H1 (cell line): ENCODE data around the gene CSNK1A1. TPM values are rescaled to one million over a fixed set of nuclear protein-coding genes. Genes with fewer than 3 reads are reported as not detected.

ENCODE experiments used
- CTCF ChIA-PET: fragments of 300-600 bp; sonication (Branson Sonifier 250); formaldehyde crosslinking; loops from one replicate; lab custom pipeline; 2021; ENCODE audit not compliant: partially characterized antibody; lab: Charles Lee
- POLR2A ChIA-PET: fragments of 300-600 bp; sonication (Branson Sonifier 250); formaldehyde crosslinking; loops from one replicate; lab custom pipeline; 2021; ENCODE audit warnings: inconsistent platforms; ENCODE audit not compliant: partially characterized antibody; lab: Charles Lee
- DNase-seq, 2 experiments: peaks; one replicate each; pipeline versions ENCODE4 v3.0.0 to v3.0.0-alpha.2; 2010 to 2022; ENCODE audit warnings: low spot score in 2 of 2, low read depth in 1 of 2, mixed read lengths in 1 of 2
- FAIRE-seq: peaks from 2 replicates; lab custom pipeline; 2011; peaks lifted over from hg19 to GRCh38; lab: Jason Lieb, UNC
- H2AFZ ChIP-seq: 2 replicates; pipeline ENCODE4 v1.8.1; 2012; ENCODE audit warnings: low read length, inconsistent platforms
- H2AK5ac ChIP-seq: 2 replicates; pipeline ENCODE4 v1.6.1; 2013; ENCODE audit warnings: low read depth, low read length
- H2BK120ac ChIP-seq: replicated peaks from 2 replicates; pipeline ENCODE3; 2013; ENCODE audit warnings: low read depth, low read length, inconsistent platforms
- H2BK12ac ChIP-seq: 2 replicates; pipeline ENCODE4 v1.6.1; 2013; ENCODE audit warnings: low read depth, low read length
- H2BK15ac ChIP-seq: 2 replicates; pipeline ENCODE4 v1.6.1; 2013; ENCODE audit warnings: low read length
- H2BK20ac ChIP-seq: 2 replicates; pipeline ENCODE4 v1.6.1; 2013; ENCODE audit warnings: low read length
- H2BK5ac ChIP-seq: 2 replicates; pipeline ENCODE4 v1.6.1; 2013; ENCODE audit warnings: low read depth, low read length
- H3K14ac ChIP-seq: 2 replicates; pipeline ENCODE4 v1.6.1; 2013; ENCODE audit warnings: inconsistent platforms; ENCODE audit not compliant: insufficient read length
- H3K18ac ChIP-seq: 2 replicates; pipeline ENCODE4 v1.6.1; 2013; ENCODE audit warnings: low read length; ENCODE audit errors: extremely low read depth
- H3K23ac ChIP-seq: 2 replicates; pipeline ENCODE4 v1.6.1; 2013; ENCODE audit warnings: inconsistent platforms; ENCODE audit not compliant: insufficient read length
- H3K23me2 ChIP-seq: 2 replicates; pipeline ENCODE4 v1.6.1; 2013; ENCODE audit warnings: low read depth, low read length
- H3K27ac ChIP-seq: 2 replicates; pipeline ENCODE4 v1.6.1; 2011; ENCODE audit warnings: low read depth, low read length, inconsistent platforms
- H3K27me3 ChIP-seq, 4 experiments: replicated peaks in 1 of 4; 1 replicate in 1 of 4; 2 replicates in 3 of 4; pipeline versions ENCODE4 v1.6.1 to v1.8.1; 2011 to 2013; ENCODE audit warnings: low read length in 3 of 4, mild to moderate bottlenecking in 3 of 4, inconsistent platforms in 2 of 4, mixed read lengths in 2 of 4, moderate library complexity in 1 of 4; ENCODE audit not compliant: control insufficient read depth in 3 of 4, insufficient read depth in 3 of 4; ENCODE audit errors: extremely low read depth in 1 of 4
- H3K36me3 ChIP-seq, 4 experiments: 2 replicates each; pipeline versions ENCODE4 v1.6.1 to v1.8.1; 2011 to 2013; ENCODE audit warnings: mild to moderate bottlenecking in 4 of 4, low read length in 3 of 4, moderate library complexity in 2 of 4, control low read depth in 1 of 4, inconsistent platforms in 1 of 4; ENCODE audit not compliant: insufficient read depth in 4 of 4, control insufficient read depth in 2 of 4
- H3K4ac ChIP-seq: replicated peaks from 2 replicates; pipeline ENCODE3; 2013; ENCODE audit warnings: low read length, low read depth, mixed read lengths, inconsistent platforms; ENCODE audit not compliant: insufficient read length
- H3K4me1 ChIP-seq, 4 experiments: replicated peaks in 1 of 4; 1 replicate in 1 of 4; 2 replicates in 3 of 4; pipeline versions ENCODE4 v1.6.1 to v1.8.1; 2011 to 2013; ENCODE audit warnings: low read length in 3 of 4, inconsistent platforms in 2 of 4, mixed read lengths in 1 of 4; ENCODE audit not compliant: insufficient read depth in 4 of 4, control insufficient read depth in 3 of 4
- H3K4me2 ChIP-seq, 2 experiments: 2 replicates each; pipeline versions ENCODE4 v1.6.1 to v1.8.1; 2011 to 2013; ENCODE audit warnings: low read depth in 2 of 2, low read length in 2 of 2, control low read depth in 1 of 2, inconsistent platforms in 1 of 2, mild to moderate bottlenecking in 1 of 2; ENCODE audit not compliant: insufficient read depth in 1 of 2
- H3K4me3 ChIP-seq, 4 experiments: fragments of 200-600, 300-600 bp in 1 of 4; sonication (generic), shearing (Covaris generic), sonication (Bioruptor Twin) in 1 of 4; 2 replicates each; pipeline versions ENCODE4 v1.5.1 to v1.8.1; 2011 to 2016; ENCODE audit warnings: low read length in 4 of 4, low read depth in 3 of 4, control low read depth in 2 of 4, inconsistent platforms in 2 of 4, mild to moderate bottlenecking in 2 of 4, mixed read lengths in 1 of 4, moderate library complexity in 1 of 4; ENCODE audit not compliant: insufficient read depth in 2 of 4; ENCODE audit errors: extremely low read depth in 1 of 4
- H3K56ac ChIP-seq: replicated peaks from 2 replicates; pipeline ENCODE3; 2013; ENCODE audit warnings: low read depth, mild to moderate bottlenecking, mixed read lengths, low read length, inconsistent platforms; ENCODE audit not compliant: insufficient read length
- H3K79me1 ChIP-seq: 2 replicates; pipeline ENCODE4 v1.6.1; 2013; ENCODE audit warnings: low read depth, low read length, control low read depth
- H3K79me2 ChIP-seq, 2 experiments: 2 replicates each; pipeline versions ENCODE4 v1.6.1 to v1.8.1; 2012 to 2013; ENCODE audit warnings: low read length in 2 of 2, mild to moderate bottlenecking in 2 of 2, inconsistent platforms in 1 of 2; ENCODE audit not compliant: insufficient read depth in 2 of 2, control insufficient read depth in 1 of 2
- H3K9ac ChIP-seq, 4 experiments: replicated peaks in 1 of 4; 1 replicate in 1 of 4; 2 replicates in 3 of 4; pipeline versions ENCODE4 v1.6.1 to v1.8.1; 2011 to 2013; ENCODE audit warnings: low read depth in 3 of 4, low read length in 3 of 4, control low read depth in 2 of 4, mild to moderate bottlenecking in 2 of 4, moderate library complexity in 2 of 4, inconsistent platforms in 1 of 4; ENCODE audit errors: extremely low read depth in 1 of 4
- H3K9me3 ChIP-seq, 2 experiments: 2 replicates each; pipeline versions ENCODE4 v1.6.1 to v1.8.1; 2012 to 2013; ENCODE audit warnings: mild to moderate bottlenecking in 2 of 2, moderate library complexity in 2 of 2, control low read depth in 1 of 2, inconsistent platforms in 1 of 2, low read depth in 1 of 2, low read length in 1 of 2, mixed read lengths in 1 of 2; ENCODE audit not compliant: insufficient read depth in 2 of 2
- H4K20me1 ChIP-seq, 2 experiments: replicated peaks in 1 of 2; 2 replicates each; pipeline versions ENCODE3 to v1.8.1; 2011 to 2013; ENCODE audit warnings: inconsistent platforms in 2 of 2, low read length in 2 of 2, mild to moderate bottlenecking in 1 of 2; ENCODE audit not compliant: insufficient read depth in 2 of 2, control insufficient read depth in 1 of 2
- H4K5ac ChIP-seq: 2 replicates; pipeline ENCODE4 v1.6.1; 2013; ENCODE audit warnings: low read length, low read depth, mixed read lengths, inconsistent platforms; ENCODE audit not compliant: insufficient read length
- H4K8ac ChIP-seq: 2 replicates; pipeline ENCODE4 v1.8.0; 2013; ENCODE audit warnings: mild to moderate bottlenecking, moderate library complexity, low read length, inconsistent platforms; ENCODE audit not compliant: insufficient read depth; ENCODE audit errors: extremely low read depth
- H4K91ac ChIP-seq: replicated peaks from 2 replicates; pipeline ENCODE3; 2013; ENCODE audit warnings: low read length, mixed read lengths, inconsistent platforms; ENCODE audit not compliant: insufficient read length
- BRCA1 ChIP-seq: IDR thresholded peaks from 2 replicates; pipeline ENCODE4 v1.6.1; 2012; ENCODE audit warnings: low read depth, low read length, improper control_type of control experiment
- CBX8 ChIP-seq: fragments of 300-800, 300-1000 bp; sonication (generic); IDR thresholded peaks from 2 replicates; pipeline ENCODE4 v1.7.1; 2016; ENCODE audit warnings: low read depth, low read length, borderline replicate concordance
- JUN ChIP-seq: IDR thresholded peaks from 2 replicates; pipeline ENCODE4 v1.6.1; 2011; ENCODE audit warnings: low read depth, mild to moderate bottlenecking, improper control_type of control experiment, low read length
- RXRA ChIP-seq: IDR thresholded peaks from 2 replicates; pipeline ENCODE4 v1.6.1; 2011; ENCODE audit warnings: low read depth, mild to moderate bottlenecking, low read length, moderate library complexity; ENCODE audit not compliant: insufficient read depth
- SP1 ChIP-seq: IDR thresholded peaks from 2 replicates; pipeline ENCODE4 v1.6.1; 2011; ENCODE audit warnings: low read depth, low read length
- whole genome bisulfite sequencing, 2 experiments: shearing (Covaris generic) in 1 of 2; methylation state at CpG; one replicate each; pipeline versions ENCODE4 v1.1.6 to v1.1.7; 2013 to 2015; ENCODE audit warnings: low lambda C conversion rate in 2 of 2, mixed read lengths in 2 of 2, inconsistent platforms in 1 of 2, low coverage in 1 of 2, missing lambda C conversion rate in 1 of 2; ENCODE audit not compliant: insufficient replicate concordance in 2 of 2, insufficient coverage in 1 of 2, insufficient read length in 1 of 2; ENCODE audit errors: extremely low coverage in 1 of 2, missing lambda C conversion rate in 1 of 2; 5-methylcytosine and 5-hydroxymethylcytosine counted together
- polyA plus RNA-seq, 7 experiments: library from polyadenylated mRNA; depleted of rRNA in 3 of 7; stranded (reverse) in 5 of 7; unstranded in 2 of 7; fragments of >200 nt in 5 of 7; fragments of 200-250 nt in 2 of 7; gene quantifications; 1 replicate in 5 of 7; 2 replicates in 1 of 7; 4 replicates in 1 of 7; pipeline versions ENCODE4 v1.2.1 to v1.2.3, GENCODE V29; 2011 to 2013; ENCODE audit warnings: missing spikeins in 2 of 7, mixed read lengths in 2 of 7
- total RNA-seq: library from RNA; stranded (reverse); fragmentation: NEBNext Ultra II Directional; extraction: Animal tissue kit (Norgen Biotek cat#: 25700); gene quantifications from 2 replicates; pipeline ENCODE4 v1.2.1, GENCODE V29; 2021

Gene CSNK1A1
- total and polyA plus RNA-seq, 2 of the 8 experiments (the other 6 are each of a cell fraction or from before 2014, with no cell fraction given) = 61.2 to 244 TPM

GRCh38 chr5:149455889-149456409 is 95.3 kb downstream of the CSNK1A1 start:
- Histone ChIP-seq H2AK5ac (no peak overlapping the region), H4K91ac (no peak overlapping the region), H3K79me2 (no peaks in the 10 kb centered on the region), H2BK120ac (no peak overlapping the region), H3K4me1 (peaks cover 0 to 10% (median 3%) of the 10 kb centered on the region in 4 experiments; a peak in 4 of 7 replicates), H3K4me2 (no peak overlapping the region), H3K23ac (no peak overlapping the region), H3K18ac (no peak overlapping the region), H2BK5ac (no peak overlapping the region), H4K5ac (peak overlapping the region; percentile 19), H2BK20ac (peak overlapping the region; percentile 75; the same call in 1 of the 2 replicates), H3K14ac (no peak overlapping the region), H3K23me2 (no peaks in the 10 kb centered on the region), H3K27ac (no peak overlapping the region), H4K20me1 (no peaks in the 10 kb centered on the region), H3K27me3 (no peaks in the 10 kb centered on the region), H3K36me3 (no peaks in the 10 kb centered on the region), H3K4me3 (no peak overlapping the region), H3K56ac (no peak overlapping the region), H4K8ac (0 out of 2 replicates have a peak overlapping the region, but pooled peaks have one; percentile 38), H2BK12ac (no peak overlapping the region), H2AFZ (peak overlapping the region; percentile 1; the same call in 1 of the 2 replicates), H3K79me1 (no peaks in the 10 kb centered on the region), H2BK15ac (no peak overlapping the region), H3K4ac (no peak overlapping the region), H3K9ac (no peak overlapping the region), H3K9me3 (no peaks in the 10 kb centered on the region)
- CTCF ChIA-PET = interaction anchor here (0.7 to 7.9 kb wide), 8 partner anchors 8 to 95 kb away, joined by 3 to 90 read pairs (median 9); partner anchors contain the start of gene CSNK1A1
- DNase-seq (no peak), FAIRE-seq (no peak)
- 85% methylated on average over 13 of the region's 13 CpGs; no CpG with 5 or more reads in 1 of the 2 experiments for WGBS, 2 experiments
- POLR2A ChIA-PET = interaction anchor here (0.7 to 1.4 kb wide), 2 partner anchors 31 to 96 kb away, joined by 3 to 4 read pairs; partner anchors contain the start of gene CSNK1A1
- no peak for TF ChIP-seq CBX8
- no peak for TF ChIP-seq RXRA
- no peak for TF ChIP-seq JUN
- TF ChIP-seq SP1 = no peak
- no peak for TF ChIP-seq BRCA1
